Kidney epithelial cell (primary cell): ENCODE data around the gene AFAP1L1. TPM values are rescaled to one million over a fixed set of nuclear protein-coding genes. Genes with fewer than 3 reads are reported as not detected.

ENCODE experiments used
- DNase-seq: peaks from one replicate; pipeline ENCODE4 v3.0.0-alpha.2; 2010; ENCODE audit warnings: low read depth
- H3K27me3 ChIP-seq: 2 replicates; pipeline ENCODE4 v1.6.0; 2011; ENCODE audit warnings: low read length; ENCODE audit not compliant: control insufficient read depth, insufficient read depth
- H3K36me3 ChIP-seq: 2 replicates; pipeline ENCODE4 v1.5.1; 2011; ENCODE audit warnings: low read length; ENCODE audit not compliant: control insufficient read depth, insufficient read depth
- H3K4me3 ChIP-seq: 2 replicates; pipeline ENCODE4 v1.5.1; 2011; ENCODE audit warnings: low read depth, mild to moderate bottlenecking, control low read depth, low read length
- total RNA-seq: library from RNA; depleted of rRNA; stranded (reverse); fragments of >200 nt; gene quantifications from 2 replicates; pipeline ENCODE4 v1.2.3, GENCODE V29; 2015
- TF ChIP-seq, protein P1 (sequence below): IDR thresholded peaks from 2 replicates; pipeline ENCODE4 v1.5.1; 2011; ENCODE audit warnings: mild to moderate bottlenecking, moderate library complexity, low read length, control low read depth, inconsistent platforms; ENCODE audit not compliant: insufficient read depth, poor library complexity, severe bottlenecking

The AFAP1L1 gene
- total RNA-seq, 1 donor from 2014 or later, result 15.3 TPM

DNA sequence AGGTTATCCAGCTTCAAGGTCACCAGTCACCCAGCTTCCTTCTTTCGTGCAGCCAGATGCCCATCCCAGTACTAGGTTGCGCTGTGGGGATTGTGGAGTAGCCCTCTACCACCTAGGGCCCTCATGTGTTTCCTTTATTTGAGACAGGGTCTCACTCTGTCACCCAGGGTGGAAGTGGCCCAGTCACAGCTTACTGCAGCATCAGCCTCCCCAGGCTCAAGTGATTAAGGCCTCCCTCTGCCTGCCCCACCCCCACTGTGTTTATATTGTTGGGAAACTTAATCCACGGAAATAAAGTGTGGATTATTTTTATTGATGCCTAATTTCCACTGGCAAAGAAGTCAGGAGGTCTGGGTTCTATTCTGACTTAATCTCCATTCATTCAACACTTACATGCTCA lies 103.1 kb downstream of the AFAP1L1 start:
- H3K36me3 ChIP-seq, result no peaks in the 10 kb centered on the region
- DNase-seq, result no peak
- peaks cover 4% of the 10 kb centered on the region for H3K27me3 ChIP-seq
- H3K4me3 ChIP-seq, result no peak overlapping the region
- TF ChIP-seq, protein P1, sequence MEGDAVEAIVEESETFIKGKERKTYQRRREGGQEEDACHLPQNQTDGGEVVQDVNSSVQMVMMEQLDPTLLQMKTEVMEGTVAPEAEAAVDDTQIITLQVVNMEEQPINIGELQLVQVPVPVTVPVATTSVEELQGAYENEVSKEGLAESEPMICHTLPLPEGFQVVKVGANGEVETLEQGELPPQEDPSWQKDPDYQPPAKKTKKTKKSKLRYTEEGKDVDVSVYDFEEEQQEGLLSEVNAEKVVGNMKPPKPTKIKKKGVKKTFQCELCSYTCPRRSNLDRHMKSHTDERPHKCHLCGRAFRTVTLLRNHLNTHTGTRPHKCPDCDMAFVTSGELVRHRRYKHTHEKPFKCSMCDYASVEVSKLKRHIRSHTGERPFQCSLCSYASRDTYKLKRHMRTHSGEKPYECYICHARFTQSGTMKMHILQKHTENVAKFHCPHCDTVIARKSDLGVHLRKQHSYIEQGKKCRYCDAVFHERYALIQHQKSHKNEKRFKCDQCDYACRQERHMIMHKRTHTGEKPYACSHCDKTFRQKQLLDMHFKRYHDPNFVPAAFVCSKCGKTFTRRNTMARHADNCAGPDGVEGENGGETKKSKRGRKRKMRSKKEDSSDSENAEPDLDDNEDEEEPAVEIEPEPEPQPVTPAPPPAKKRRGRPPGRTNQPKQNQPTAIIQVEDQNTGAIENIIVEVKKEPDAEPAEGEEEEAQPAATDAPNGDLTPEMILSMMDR, result no peak

DNA sequence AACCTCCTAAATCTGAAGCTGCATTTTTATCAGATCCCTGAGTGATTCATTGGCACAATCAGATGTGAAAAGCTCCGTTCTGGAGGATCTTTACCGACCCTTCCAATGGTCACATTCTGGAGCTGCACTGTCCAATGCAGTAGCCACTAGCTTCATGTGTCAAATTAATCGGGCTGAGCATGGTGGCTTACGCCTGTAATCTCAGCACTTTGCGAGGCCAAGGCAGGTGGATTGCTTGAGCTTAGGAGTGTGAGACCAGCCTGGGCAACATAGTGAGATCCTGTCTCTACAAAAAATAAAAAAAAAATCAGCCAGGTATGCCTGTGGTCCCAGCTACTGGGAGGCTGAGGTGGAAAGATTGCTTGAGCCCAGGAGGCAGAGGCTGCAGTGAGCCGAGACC lies 103.8 kb downstream of the AFAP1L1 start:
- TF ChIP-seq, protein P1, result no peak

DNA sequence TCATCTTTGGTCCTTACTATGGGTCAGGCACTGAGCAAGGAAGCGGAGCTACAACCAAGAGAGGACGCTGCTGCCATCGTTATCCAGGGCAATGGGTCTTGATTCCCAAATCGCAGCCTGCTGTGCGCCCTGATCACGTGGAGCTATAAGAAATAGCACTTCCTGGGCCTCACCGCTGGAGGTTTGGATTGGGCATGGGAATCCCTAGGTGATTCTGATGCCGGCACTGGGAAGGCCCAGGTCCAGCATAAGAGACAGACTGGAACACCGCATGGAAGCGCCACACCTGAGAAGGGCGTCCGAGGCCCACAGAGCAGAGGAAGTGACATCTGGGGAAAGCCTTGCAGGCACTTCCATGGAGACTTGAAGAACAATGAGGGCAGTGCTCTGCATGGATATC lies 104.4 kb downstream of the AFAP1L1 start:
- Histone ChIP-seq H3K27me3 (peaks cover 4% of the 10 kb centered on the region), H3K4me3 (no peak overlapping the region), H3K36me3 (no peaks in the 10 kb centered on the region)
- DNase-seq, result no peak
- TF ChIP-seq, protein P1, result no peak

More for the DNA sequence above, 103.8 kb downstream of the AFAP1L1 start:
- Histone ChIP-seq H3K4me3 (no peak overlapping the region), H3K27me3 (peaks cover 4% of the 10 kb centered on the region), H3K36me3 (no peaks in the 10 kb centered on the region)
- no peak for DNase-seq

- Histone ChIP-seq H3K4me3 (no peak overlapping the region), H3K36me3 (no peaks in the 10 kb centered on the region), H3K27me3 (peaks cover 4% of the 10 kb centered on the region)
- TF ChIP-seq, protein P1, result no peak
- no peak for DNase-seq
Measured at GRCh38 chr5:149376711-149377447, 105.2 kb downstream of the AFAP1L1 start.

DNA sequence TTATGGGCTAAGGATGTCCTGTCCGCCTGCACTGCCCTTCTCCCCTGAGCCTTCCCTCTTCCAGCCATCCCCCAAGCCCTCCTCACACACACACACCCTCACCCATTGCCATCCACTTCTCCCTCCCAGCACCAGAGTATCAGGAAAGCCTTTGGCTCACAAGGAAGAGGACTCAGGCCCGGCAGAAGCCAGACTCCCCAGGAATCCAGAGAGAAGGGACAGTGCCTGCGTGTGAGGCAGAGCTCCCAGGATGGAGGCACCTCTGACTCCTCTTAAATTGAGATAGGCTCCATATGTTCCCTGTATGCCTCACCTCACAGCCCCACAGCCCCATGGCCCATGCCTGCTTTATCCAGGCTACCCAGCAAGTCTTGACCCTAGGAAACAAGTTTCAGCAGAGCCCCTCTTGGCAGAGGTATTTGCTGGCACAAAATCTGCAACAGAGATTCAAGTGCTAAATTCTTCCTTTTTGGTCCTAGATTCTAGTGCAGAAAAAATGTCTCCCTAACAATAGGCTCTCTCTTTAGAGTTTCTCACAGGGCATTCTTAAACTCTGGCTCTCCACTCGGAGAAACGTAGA lies 106.7 kb downstream of the AFAP1L1 start:
- Histone ChIP-seq H3K4me3 (no peak overlapping the region), H3K27me3 (peaks cover 4% of the 10 kb centered on the region), H3K36me3 (no peaks in the 10 kb centered on the region)
- TF ChIP-seq, protein P1, result no peak
- DNase-seq, result no peak

DNA sequence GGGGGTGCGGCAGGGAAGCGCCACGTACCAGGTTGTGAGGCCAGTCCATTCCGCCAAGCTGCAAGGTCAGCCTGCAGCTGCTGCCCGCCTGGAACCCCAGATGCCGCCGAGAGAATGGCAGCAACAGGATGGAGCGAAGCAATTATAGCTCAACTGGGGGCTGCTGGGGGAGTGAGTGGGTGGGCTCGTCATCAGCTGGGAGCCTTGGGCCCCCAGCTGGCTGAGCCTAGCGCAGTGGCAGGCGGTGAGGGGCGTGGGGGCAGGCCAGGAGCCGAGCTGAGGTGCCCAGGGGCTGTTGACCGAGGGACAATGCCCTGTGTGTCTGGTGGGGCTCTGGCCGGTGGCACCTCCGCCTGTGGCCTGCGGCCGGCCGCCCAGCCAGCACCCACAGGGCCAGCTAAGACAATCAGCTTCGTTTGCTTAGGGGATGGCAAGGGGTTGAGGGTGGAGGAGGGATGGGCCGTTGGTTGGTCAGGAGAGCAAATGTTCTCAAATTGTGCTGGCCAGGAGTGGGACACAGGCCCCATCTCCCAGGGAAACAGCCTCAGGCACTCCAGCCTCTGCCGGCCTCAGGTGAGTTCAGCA lies 107.6 kb downstream of the AFAP1L1 start, which contains the start of gene IL17B:
IL17B (minus strand) TSS at position 116 of the 585 bp plus-strand sequence; CDS start at position 49, 67 bp downstream.
- Histone ChIP-seq H3K27me3 (peaks cover 4% of the 10 kb centered on the region), H3K4me3 (no peak within 1 kb of the TSS), H3K36me3 (no peaks in the 10 kb centered on the region)
- DNase-seq, result no peak
- TF ChIP-seq, protein P1, result no peak
